ENCODE data around the gene SRF. TPM values are rescaled to one million over a fixed set of nuclear protein-coding genes. Genes with fewer than 3 reads are reported as not detected.

SRF gene
- total and polyA plus RNA-seq, 4 donors = 2.0 to 11.7 (median 7.1) TPM

DNA sequence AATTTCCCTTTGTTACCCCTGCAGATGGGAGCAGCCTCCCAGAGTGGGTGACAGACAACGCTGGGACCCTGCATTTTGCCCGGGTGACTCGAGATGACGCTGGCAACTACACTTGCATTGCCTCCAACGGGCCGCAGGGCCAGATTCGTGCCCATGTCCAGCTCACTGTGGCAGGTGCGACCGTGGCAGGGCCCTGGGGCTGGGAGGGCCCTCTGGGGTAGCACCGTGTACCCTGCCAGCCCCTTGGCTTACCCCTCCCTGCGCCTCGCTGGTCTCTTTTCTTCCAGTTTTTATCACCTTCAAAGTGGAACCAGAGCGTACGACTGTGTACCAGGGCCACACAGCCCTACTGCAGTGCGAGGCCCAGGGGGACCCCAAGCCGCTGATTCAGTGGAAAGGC is 29.4 kb upstream of the SRF start (continued):
- TF ChIP-seq, protein P1, sequence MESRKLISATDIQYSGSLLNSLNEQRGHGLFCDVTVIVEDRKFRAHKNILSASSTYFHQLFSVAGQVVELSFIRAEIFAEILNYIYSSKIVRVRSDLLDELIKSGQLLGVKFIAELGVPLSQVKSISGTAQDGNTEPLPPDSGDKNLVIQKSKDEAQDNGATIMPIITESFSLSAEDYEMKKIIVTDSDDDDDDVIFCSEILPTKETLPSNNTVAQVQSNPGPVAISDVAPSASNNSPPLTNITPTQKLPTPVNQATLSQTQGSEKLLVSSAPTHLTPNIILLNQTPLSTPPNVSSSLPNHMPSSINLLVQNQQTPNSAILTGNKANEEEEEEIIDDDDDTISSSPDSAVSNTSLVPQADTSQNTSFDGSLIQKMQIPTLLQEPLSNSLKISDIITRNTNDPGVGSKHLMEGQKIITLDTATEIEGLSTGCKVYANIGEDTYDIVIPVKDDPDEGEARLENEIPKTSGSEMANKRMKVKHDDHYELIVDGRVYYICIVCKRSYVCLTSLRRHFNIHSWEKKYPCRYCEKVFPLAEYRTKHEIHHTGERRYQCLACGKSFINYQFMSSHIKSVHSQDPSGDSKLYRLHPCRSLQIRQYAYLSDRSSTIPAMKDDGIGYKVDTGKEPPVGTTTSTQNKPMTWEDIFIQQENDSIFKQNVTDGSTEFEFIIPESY (IDR thresholded peaks at IDR 0.05) = no peak
- TF ChIP-seq RAD21 (IDR thresholded peaks at IDR 0.05) = no peak
- no peak for TF ChIP-seq RXRA (IDR thresholded peaks at IDR 0.05)

DNA sequence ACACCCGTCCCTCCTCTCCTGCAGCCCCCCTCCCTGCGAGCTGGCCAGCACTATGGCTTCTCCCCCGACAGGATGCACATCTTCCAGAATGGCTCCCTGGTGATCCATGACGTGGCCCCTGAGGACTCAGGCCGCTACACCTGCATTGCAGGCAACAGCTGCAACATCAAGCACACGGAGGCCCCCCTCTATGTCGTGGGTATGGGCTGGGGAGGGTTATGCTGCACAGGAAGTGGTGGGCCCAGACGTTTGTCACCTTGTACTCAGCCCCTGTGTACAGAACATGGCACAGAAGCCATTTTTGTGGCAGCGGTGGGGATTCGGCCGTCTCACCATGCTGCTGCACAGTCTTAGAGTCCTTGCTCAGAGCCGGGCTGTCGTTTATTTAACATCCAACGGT is 29.0 kb upstream of the SRF start:
- Histone ChIP-seq H3K9me3 (ENCODE audit: control insufficient read depth in 4 of 4, low read length in 3 of 4) (no peaks in the 10 kb centered on the region), H3K27me3 (ENCODE audit: control insufficient read depth in 4 of 4, insufficient read depth in 4 of 4, low read length in 3 of 4) (no peaks in the 10 kb centered on the region), H3K36me3 (ENCODE audit: control insufficient read depth in 4 of 4, insufficient read depth in 3 of 4, low read depth in 1 of 4, low read length in 3 of 4) (no peaks in the 10 kb centered on the region), H3K27ac (ENCODE audit: low read depth in 1 of 2, low read length in 2 of 2) (no peak overlapping the region), H3K4me1 (ENCODE audit: control insufficient read depth in 4 of 4, insufficient read depth in 4 of 4, low read length in 3 of 4) (peaks cover 0 to 7% (median 3%) of the 10 kb centered on the region in 4 donors), H3K9ac (ENCODE audit: low read depth in 1 of 2, low read length in 2 of 2) (no peak overlapping the region), H3K4me3 (ENCODE audit: low read depth in 1 of 3, low read length in 3 of 3) (no peak overlapping the region)
- TF ChIP-seq SP1 (IDR thresholded peaks at IDR 0.05) = no peak
- TF ChIP-seq RAD21 (IDR thresholded peaks at IDR 0.05) = no peak
- TF ChIP-seq YY1 (IDR thresholded peaks at IDR 0.05) = no peak
- no peak for TF ChIP-seq HNF4G (IDR thresholded peaks at IDR 0.05)
- TF ChIP-seq, protein P2, sequence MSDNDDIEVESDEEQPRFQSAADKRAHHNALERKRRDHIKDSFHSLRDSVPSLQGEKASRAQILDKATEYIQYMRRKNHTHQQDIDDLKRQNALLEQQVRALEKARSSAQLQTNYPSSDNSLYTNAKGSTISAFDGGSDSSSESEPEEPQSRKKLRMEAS (IDR thresholded peaks at IDR 0.05) = no peak
- DNase-seq (ENCODE audit: low spot score) = no peak
- WGBS = 77% methylated on average over 14 of the region's 14 CpGs

DNA sequence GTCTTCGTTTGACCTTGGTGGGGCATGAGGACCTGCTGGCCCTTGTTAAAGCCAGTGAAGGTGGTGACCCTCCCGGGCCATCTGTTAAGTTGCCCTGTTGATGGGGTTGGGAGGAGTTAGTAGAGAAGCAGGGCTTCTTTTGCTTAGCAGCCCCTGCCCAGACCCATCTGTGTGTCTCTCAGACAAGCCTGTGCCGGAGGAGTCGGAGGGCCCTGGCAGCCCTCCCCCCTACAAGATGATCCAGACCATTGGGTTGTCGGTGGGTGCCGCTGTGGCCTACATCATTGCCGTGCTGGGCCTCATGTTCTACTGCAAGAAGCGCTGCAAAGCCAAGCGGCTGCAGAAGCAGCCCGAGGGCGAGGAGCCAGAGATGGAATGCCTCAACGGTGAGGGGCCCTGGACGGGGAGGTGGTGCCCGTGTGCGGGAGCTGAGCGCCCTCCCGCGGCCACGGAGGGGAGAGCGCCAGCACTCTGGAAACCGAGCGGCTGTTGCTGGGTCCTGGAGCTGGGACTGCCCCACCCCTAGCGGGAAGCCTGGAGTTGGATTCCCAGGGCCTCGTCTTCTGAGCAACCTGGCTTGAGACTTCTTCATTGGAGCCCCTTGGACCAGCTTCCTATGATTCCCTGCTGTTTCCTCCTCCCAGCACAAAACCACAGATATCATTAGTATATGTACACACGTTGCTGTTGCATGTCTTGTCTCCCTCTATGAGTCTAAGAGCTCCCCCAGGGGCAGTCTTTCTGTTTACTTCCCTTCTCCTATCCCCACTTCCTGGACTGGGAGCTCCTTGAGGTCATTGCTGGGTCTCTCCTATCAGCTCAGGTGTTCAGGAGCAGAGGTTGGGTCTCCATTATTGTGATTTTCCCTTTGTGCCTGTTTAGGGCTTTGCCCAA is 27.6 kb upstream of the SRF start:
- peak; percentile 82 for DNase-seq (ENCODE audit: low spot score)
- TF ChIP-seq, protein P3, sequence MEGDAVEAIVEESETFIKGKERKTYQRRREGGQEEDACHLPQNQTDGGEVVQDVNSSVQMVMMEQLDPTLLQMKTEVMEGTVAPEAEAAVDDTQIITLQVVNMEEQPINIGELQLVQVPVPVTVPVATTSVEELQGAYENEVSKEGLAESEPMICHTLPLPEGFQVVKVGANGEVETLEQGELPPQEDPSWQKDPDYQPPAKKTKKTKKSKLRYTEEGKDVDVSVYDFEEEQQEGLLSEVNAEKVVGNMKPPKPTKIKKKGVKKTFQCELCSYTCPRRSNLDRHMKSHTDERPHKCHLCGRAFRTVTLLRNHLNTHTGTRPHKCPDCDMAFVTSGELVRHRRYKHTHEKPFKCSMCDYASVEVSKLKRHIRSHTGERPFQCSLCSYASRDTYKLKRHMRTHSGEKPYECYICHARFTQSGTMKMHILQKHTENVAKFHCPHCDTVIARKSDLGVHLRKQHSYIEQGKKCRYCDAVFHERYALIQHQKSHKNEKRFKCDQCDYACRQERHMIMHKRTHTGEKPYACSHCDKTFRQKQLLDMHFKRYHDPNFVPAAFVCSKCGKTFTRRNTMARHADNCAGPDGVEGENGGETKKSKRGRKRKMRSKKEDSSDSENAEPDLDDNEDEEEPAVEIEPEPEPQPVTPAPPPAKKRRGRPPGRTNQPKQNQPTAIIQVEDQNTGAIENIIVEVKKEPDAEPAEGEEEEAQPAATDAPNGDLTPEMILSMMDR (IDR thresholded peaks at IDR 0.05; ENCODE audit: low read depth, low read length, missing input control) = peak; percentile 92
- TF ChIP-seq SP1 (IDR thresholded peaks at IDR 0.05) (peak; percentile 35), FOXA1 (IDR thresholded peaks at IDR 0.05) (no peak), RAD21 (IDR thresholded peaks at IDR 0.05) (peak; percentile 88 to 98)
- TF ChIP-seq, protein P4, sequence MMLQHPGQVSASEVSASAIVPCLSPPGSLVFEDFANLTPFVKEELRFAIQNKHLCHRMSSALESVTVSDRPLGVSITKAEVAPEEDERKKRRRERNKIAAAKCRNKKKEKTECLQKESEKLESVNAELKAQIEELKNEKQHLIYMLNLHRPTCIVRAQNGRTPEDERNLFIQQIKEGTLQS (IDR thresholded peaks at IDR 0.05) = no peak
- Histone ChIP-seq H3K27me3 (ENCODE audit: control insufficient read depth in 4 of 4, insufficient read depth in 4 of 4, low read length in 3 of 4) (no peaks in the 10 kb centered on the region), H3K27ac (ENCODE audit: low read depth in 1 of 2, low read length in 2 of 2) (no peak overlapping the region), H3K36me3 (ENCODE audit: control insufficient read depth in 4 of 4, insufficient read depth in 3 of 4, low read depth in 1 of 4, low read length in 3 of 4) (no peaks in the 10 kb centered on the region), H3K4me1 (ENCODE audit: control insufficient read depth in 4 of 4, insufficient read depth in 4 of 4, low read length in 3 of 4) (peaks cover 0 to 7% (median 3%) of the 10 kb centered on the region in 4 donors), H3K9ac (ENCODE audit: low read depth in 1 of 2, low read length in 2 of 2) (no peak overlapping the region), H3K4me3 (ENCODE audit: low read depth in 1 of 3, low read length in 3 of 3) (no peak overlapping the region), H3K9me3 (ENCODE audit: control insufficient read depth in 4 of 4, low read length in 3 of 4) (no peaks in the 10 kb centered on the region)
- 25% methylated on average over 25 of the region's 25 CpGs for WGBS

DNA sequence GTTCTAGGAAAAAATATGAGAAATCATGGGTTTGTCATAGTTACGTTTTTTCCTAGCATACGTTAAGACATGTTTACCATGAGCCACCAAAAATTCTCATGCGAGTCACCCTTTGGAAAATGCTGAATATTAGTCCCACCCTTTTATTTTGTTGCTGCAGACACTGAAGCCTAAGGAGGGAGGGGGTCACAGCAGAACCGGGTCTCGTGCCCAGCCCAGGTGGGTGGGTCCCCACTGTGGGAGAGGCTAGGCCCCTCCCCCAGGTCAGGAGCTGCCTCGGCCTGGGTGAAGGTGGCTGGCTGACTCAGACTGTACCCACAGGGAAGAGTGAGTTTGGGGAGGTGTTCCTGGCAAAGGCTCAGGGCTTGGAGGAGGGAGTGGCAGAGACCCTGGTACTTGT is 26.2 kb upstream of the SRF start:
- H3K27me3 ChIP-seq (ENCODE audit: control insufficient read depth in 4 of 4, insufficient read depth in 4 of 4, low read length in 3 of 4) = no peaks in the 10 kb centered on the region
- no peak overlapping the region for H3K9ac ChIP-seq (ENCODE audit: low read depth in 1 of 2, low read length in 2 of 2)
- WGBS = 82% methylated on average over 6 of the region's 6 CpGs
- no peak overlapping the region for H3K4me3 ChIP-seq (ENCODE audit: low read depth in 1 of 3, low read length in 3 of 3)
- TF ChIP-seq FOXA1 (IDR thresholded peaks at IDR 0.05) (no peak), HNF4G (IDR thresholded peaks at IDR 0.05) (no peak), JUND (IDR thresholded peaks at IDR 0.05) (no peak)
- TF ChIP-seq, protein P1 (IDR thresholded peaks at IDR 0.05) = no peak
- TF ChIP-seq, protein P3 (IDR thresholded peaks at IDR 0.05; ENCODE audit: low read depth, low read length, missing input control) = no peak
- no peaks in the 10 kb centered on the region for H3K9me3 ChIP-seq (ENCODE audit: control insufficient read depth in 4 of 4, low read length in 3 of 4)
- DNase-seq (ENCODE audit: low spot score) = no peak
- H3K4me1 ChIP-seq (ENCODE audit: control insufficient read depth in 4 of 4, insufficient read depth in 4 of 4, low read length in 3 of 4) = peaks cover 0 to 10% (median 5%) of the 10 kb centered on the region in 4 donors
- no peaks in the 10 kb centered on the region for H3K36me3 ChIP-seq (ENCODE audit: control insufficient read depth in 4 of 4, insufficient read depth in 3 of 4, low read depth in 1 of 4, low read length in 3 of 4)
- no peak overlapping the region for H3K27ac ChIP-seq (ENCODE audit: low read depth in 1 of 2, low read length in 2 of 2)

All from liver (tissue), 9 donors.